Measurements from ENCODE around the gene FAM221B.

FAM221B gene

DNA sequence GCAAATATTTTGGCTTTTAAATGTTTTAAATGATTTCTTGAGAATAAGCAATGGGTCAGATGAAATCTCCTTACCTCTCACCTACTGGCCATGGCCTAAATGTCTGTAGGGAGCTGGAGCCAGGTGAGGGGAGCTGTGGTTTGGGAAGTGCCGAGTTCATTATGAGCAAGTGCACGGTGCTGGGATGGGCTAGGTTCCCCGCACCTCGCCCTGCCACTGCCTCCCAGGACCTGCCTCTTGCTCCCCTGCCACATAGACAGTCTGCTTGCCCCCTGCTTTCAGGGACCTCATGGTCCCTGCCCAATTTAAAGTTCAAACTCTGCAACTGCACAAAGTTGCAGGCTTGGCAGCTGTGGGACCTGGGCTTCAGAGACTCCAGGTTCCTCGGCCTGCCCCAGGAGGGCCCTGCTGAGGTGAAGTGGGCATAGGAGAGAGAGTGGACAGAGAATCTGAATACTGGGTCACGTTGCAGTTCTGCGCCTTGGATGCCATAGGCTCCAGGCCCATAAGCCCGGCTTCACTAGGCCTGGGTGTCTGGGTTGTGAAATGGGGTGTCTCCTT, 36.2 kb upstream of the FAM221B start:
- TF ChIP-seq CTCF (IDR thresholded peaks at IDR 0.05; ENCODE audit: insufficient read depth, low read depth, low read length, missing control alignments), result no peak
- no peak overlapping the region for H3K4me3 ChIP-seq (ENCODE audit: low read depth, low read length)
- no peak for DNase-seq (ENCODE audit: low read depth)

GRCh38 chr9:35863583-35863982, 35.1 kb upstream of the FAM221B start:
- no peak overlapping the region for H3K4me3 ChIP-seq (ENCODE audit: low read depth, low read length)
- DNase-seq (ENCODE audit: low read depth), result no peak
- TF ChIP-seq CTCF (IDR thresholded peaks at IDR 0.05; ENCODE audit: insufficient read depth, low read depth, low read length, missing control alignments), result no peak

- no peak for DNase-seq (ENCODE audit: low read depth)
- TF ChIP-seq CTCF (IDR thresholded peaks at IDR 0.05; ENCODE audit: insufficient read depth, low read depth, low read length, missing control alignments), result no peak
- H3K4me3 ChIP-seq (ENCODE audit: low read depth, low read length), result no peak overlapping the region
These were observed 33.8 kb upstream of the FAM221B start for GRCh38 chr9:35862328-35862727.

GRCh38 chr9:35861161-35861897, 32.8 kb upstream of the FAM221B start:
- TF ChIP-seq CTCF (IDR thresholded peaks at IDR 0.05; ENCODE audit: insufficient read depth, low read depth, low read length, missing control alignments), result no peak
- no peak overlapping the region for H3K4me3 ChIP-seq (ENCODE audit: low read depth, low read length)
- no peak for DNase-seq (ENCODE audit: low read depth)

- DNase-seq (ENCODE audit: low read depth), result no peak
- no peak for TF ChIP-seq CTCF (IDR thresholded peaks at IDR 0.05; ENCODE audit: insufficient read depth, low read depth, low read length, missing control alignments)
- H3K4me3 ChIP-seq (ENCODE audit: low read depth, low read length), result no peak overlapping the region
These were observed 31.4 kb upstream of the FAM221B start for GRCh38 chr9:35859990-35860339.

- peak; percentile 60 for DNase-seq (ENCODE audit: low read depth)
- peak; percentile 9 for TF ChIP-seq CTCF (IDR thresholded peaks at IDR 0.05; ENCODE audit: insufficient read depth, low read depth, low read length, missing control alignments)
- no peak overlapping the region for H3K4me3 ChIP-seq (ENCODE audit: low read depth, low read length)
These were observed 30.9 kb upstream of the FAM221B start for GRCh38 chr9:35859310-35859989.

All from GM12865 (cell line).